Muscle layer of duodenum (tissue), 2 donors: Measurements from ENCODE around the gene SH3PXD2A.

Source experiments
- H3K27ac ChIP-seq: one replicate; pipeline ENCODE4 v1.7.0; 2013; ENCODE audit warnings: mild to moderate bottlenecking, low read length
- H3K27me3 ChIP-seq: one replicate; pipeline ENCODE4 v1.7.0; 2013; ENCODE audit warnings: low read depth, mild to moderate bottlenecking, control low read depth, low read length
- H3K36me3 ChIP-seq, 2 donors: one replicate each; pipeline ENCODE4 v1.7.0; 2013; ENCODE audit warnings: low read length in 2 of 2, control low read depth in 1 of 2, mild to moderate bottlenecking in 1 of 2; ENCODE audit not compliant: insufficient read depth in 2 of 2, control insufficient read depth in 1 of 2
- H3K4me1 ChIP-seq, 2 donors: one replicate each; pipeline ENCODE4 v1.7.0; 2013; ENCODE audit warnings: low read length in 2 of 2, mild to moderate bottlenecking in 2 of 2, control low read depth in 1 of 2, moderate library complexity in 1 of 2; ENCODE audit not compliant: insufficient read depth in 2 of 2, control insufficient read depth in 1 of 2
- H3K4me3 ChIP-seq, 2 donors: one replicate each; pipeline ENCODE4 v1.7.0; 2013; ENCODE audit warnings: low read length in 2 of 2, low read depth in 1 of 2, mild to moderate bottlenecking in 1 of 2
- H3K9me3 ChIP-seq, 2 donors: one replicate each; pipeline ENCODE4 v1.7.0; 2013; ENCODE audit warnings: low read length in 2 of 2, control low read depth in 1 of 2, mild to moderate bottlenecking in 1 of 2; ENCODE audit not compliant: control insufficient read depth in 1 of 2
- donor health status: healthy.

SH3PXD2A gene

DNA sequence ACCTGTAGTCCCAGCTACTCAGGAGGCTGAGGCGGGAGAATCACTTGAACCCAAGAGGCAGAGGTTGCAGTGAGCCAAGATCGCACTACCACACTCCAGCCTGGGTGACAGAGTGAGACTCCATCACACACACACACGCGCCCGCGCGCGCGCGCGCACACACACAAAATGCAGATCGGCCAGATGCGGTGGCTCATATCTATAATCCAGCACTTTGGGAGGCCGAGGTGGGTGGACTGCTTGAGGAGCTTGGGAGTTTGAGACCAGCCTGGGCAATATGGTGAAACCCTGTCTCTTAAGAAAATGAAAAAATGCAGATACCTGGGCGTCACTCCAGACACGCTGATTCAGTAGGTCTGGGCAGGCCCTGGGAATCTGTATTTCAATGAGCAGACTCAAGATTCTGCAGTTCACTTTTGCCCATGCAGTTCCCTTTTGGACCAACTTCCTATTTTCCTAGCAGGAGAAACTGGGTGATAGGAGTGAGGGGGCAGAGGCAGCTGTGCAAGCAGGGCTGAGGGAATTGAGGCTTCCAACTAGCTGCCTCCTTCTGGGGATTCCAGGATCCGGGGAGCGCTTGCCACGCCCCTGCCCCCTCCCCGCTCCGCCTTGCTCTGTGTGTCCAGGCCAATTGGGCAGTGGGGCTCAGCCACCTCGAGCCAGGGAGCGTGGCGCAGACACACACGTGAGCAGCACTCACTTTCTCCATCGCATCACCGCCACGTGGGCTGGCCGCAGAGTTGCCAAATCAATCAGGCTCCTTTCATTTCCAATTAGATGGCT is 173.6 kb downstream of the SH3PXD2A start:
- H3K4me3 ChIP-seq = no peak overlapping the region
- H3K27me3 ChIP-seq = no peaks in the 10 kb centered on the region
- H3K36me3 ChIP-seq = no peaks in the 10 kb centered on the region
- H3K4me1 ChIP-seq = peaks cover 4 to 37% of the 10 kb centered on the region in 2 donors
- H3K27ac ChIP-seq = no peak overlapping the region
- H3K9me3 ChIP-seq = no peaks in the 10 kb centered on the region

DNA sequence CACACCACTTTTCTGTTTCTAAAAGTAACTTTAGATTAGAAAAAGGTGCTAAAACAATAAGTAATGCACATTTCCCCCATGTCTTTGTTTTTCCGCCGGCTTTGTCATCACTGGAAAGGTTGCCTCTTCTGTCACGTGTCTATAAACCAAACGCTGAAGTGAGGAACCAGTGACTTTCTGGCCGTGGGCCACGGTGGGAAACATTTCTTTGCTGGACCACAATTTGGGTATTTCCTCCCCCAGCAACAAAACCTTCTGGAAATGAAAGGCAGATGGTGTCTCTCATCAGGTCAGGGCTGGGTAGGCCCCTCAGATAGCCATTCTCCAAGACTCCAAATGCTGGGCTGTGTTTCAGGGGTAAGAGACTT is 174.5 kb downstream of the SH3PXD2A start:
- Histone ChIP-seq H3K9me3 (no peaks in the 10 kb centered on the region), H3K4me3 (no peak overlapping the region), H3K27ac (no peak overlapping the region), H3K27me3 (no peaks in the 10 kb centered on the region), H3K4me1 (peaks cover 0 to 37% of the 10 kb centered on the region in 2 donors), H3K36me3 (no peaks in the 10 kb centered on the region)

DNA sequence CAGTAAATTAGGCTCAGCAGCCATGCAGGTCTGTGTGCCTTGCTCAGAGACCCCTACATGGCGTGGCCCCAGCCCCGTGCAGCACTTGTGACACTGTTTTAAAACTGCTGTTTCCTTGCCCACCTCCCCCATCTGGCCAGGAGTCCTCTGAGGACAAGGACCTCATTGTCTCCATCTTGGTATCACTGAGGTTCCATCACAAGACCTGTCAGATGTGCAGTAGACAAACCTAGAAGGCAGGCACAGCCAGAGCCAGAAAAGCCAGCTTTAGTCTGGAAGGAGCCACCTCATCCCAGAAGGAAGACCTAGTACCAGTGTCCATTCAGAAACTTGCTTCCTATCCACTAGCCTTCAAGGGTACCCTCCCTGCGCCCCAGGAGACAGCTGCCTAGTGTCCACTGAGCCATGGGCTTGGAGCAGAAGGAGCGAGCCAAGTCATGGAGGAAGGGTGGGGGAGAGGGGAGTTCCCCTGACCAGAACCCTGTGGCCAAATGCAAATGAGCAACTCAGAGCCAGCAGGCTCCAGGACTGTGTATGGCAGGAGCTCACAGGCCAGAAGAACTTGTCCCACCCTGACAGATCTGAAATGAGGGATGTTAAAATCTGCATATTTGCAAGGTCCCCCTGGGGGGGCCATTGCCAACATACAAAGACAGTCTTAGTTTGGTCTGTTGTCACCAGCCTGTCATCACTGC is 176.1 kb downstream of the SH3PXD2A start:
- Histone ChIP-seq H3K4me3 (no peak overlapping the region), H3K27ac (peak overlapping the region; percentile 16), H3K27me3 (no peaks in the 10 kb centered on the region), H3K36me3 (no peaks in the 10 kb centered on the region), H3K4me1 (peaks cover 0 to 38% of the 10 kb centered on the region in 2 donors), H3K9me3 (no peaks in the 10 kb centered on the region)

DNA sequence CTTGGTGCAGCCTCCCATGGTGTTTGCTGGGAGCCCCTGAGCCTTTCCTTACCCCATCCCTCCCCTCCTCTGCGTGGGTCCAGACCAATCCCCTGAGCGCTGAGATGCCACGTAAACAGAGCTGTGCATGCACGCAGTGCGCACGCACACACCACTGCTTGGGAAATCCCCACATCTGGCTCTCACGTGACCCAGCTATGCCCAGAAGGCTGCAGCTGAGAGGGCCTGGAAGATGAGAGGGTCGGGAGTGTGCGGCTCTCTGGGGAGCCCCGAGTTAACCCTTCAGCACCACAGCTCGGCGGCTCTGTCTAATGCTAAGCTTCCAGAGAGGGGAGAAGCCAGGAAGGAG is 177.2 kb downstream of the SH3PXD2A start:
- H3K4me3 ChIP-seq = peak overlapping the region; percentile 50 to 54

DNA sequence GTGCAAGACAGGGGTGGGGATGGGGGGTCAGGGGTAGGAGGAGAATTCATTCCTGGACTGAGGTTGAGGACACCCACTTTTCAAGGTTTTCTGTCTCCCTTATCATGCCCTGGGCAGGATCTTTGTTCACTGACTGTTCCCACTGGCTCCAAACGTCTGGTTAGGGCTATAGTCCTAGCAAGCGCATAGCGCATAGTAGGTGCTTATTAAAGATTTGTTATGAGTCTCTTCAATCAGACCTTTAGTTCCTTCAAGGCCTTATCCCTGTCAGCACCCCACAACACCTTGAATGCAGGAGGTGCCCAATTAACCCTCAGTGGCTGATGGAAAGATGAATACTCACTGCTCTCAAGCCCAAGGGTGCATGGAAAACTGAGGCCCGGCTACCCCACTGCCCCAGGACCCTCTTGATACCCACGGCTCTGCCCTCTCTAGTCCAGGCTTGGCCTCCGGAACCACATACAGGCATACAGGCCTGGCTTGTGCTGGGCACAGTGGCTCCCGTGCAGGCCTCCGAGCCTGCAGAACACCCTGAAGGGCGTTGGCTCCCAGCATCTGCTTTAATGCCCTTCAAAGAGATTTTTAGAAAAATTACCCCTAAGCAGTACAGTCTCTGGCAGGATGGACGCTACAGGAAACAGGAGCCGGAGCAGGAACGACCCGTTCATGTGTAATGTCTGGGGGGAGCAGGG is 177.7 kb downstream of the SH3PXD2A start:
- H3K4me3 ChIP-seq = peak overlapping the region; percentile 50 to 54

More for the DNA sequence above, 177.2 kb downstream of the SH3PXD2A start:
- Histone ChIP-seq H3K4me1 (peaks cover 0 to 38% of the 10 kb centered on the region in 2 donors), H3K27ac (peak overlapping the region; percentile 78), H3K9me3 (no peaks in the 10 kb centered on the region), H3K27me3 (no peaks in the 10 kb centered on the region), H3K36me3 (no peaks in the 10 kb centered on the region)

DNA sequence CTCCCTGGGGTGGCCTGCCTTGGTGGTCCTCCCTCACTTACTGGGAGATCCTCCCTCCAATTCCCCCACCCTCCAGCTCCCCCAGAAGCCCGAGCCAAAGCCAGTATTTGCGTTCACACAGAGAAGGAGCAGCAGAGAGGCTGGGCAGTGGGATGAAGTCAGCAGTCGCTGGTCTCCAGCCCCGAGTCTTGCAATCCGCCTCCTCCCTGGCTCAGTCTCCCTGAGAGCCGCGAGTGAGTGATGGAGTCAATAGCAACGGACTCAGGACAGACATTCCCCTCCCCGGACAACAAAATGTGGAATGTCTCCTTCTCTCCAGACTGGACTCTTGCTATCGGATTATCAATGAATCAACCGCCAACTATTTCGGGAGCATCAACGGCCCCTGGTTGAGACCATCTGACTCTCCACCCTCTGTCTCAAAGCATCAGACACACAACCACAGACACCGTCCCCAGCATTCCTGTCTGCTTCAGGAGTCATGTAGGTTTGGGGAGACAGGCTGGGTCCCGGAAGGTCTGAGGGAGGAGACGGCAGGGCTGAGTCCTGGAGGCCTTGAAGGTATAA is 178.4 kb downstream of the SH3PXD2A start:
- Histone ChIP-seq H3K27ac (peak overlapping the region; percentile 78), H3K4me1 (peaks cover 0 to 34% of the 10 kb centered on the region in 2 donors), H3K27me3 (no peaks in the 10 kb centered on the region), H3K4me3 (peak overlapping the region in 1 of 2 donors; percentile 50), H3K9me3 (no peaks in the 10 kb centered on the region), H3K36me3 (no peaks in the 10 kb centered on the region)

More for the DNA sequence above, 177.7 kb downstream of the SH3PXD2A start:
- Histone ChIP-seq H3K27ac (peak overlapping the region; percentile 78), H3K9me3 (no peaks in the 10 kb centered on the region), H3K4me1 (peaks cover 0 to 38% of the 10 kb centered on the region in 2 donors), H3K27me3 (no peaks in the 10 kb centered on the region), H3K36me3 (no peaks in the 10 kb centered on the region)

DNA sequence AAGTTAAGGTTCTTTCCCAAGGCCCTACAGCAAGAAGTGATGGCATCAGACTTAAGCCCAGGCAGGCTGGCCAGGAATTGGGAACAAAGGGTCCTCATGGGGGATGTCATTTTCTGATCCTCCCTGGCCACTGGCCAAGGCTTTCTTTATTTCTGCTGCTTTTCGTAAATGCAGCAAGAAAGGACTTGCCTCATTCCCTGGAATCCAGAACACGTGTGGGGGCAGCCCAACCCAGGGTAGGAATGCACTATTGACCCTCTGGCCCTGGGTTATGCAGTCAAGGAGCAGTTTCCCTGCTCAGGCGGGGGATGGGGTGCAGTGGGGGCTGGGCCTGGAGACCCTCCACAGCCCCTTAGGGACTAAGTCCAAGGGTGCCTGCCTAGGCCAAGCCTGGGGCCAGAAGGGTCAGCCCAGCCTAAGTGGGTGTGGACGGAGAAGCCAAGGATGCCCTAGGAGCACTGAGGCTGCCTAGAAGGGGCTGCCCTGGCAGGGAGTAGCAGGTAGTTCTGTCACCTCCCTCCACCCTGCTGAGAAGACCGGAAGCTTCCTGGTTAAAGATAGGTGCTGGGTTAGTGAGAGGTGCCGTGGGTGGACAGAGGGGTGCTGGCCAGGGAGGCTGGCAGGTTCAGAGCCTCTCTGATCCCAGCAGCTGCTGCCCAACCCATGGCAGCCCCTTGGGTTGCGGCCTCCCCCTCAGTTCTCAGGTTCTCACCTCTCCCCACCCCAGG is 179.2 kb downstream of the SH3PXD2A start:
- Histone ChIP-seq H3K9me3 (no peaks in the 10 kb centered on the region), H3K27me3 (no peaks in the 10 kb centered on the region), H3K27ac (peak overlapping the region; percentile 32), H3K36me3 (no peaks in the 10 kb centered on the region), H3K4me3 (no peak overlapping the region), H3K4me1 (peaks cover 0 to 34% of the 10 kb centered on the region in 2 donors)

DNA sequence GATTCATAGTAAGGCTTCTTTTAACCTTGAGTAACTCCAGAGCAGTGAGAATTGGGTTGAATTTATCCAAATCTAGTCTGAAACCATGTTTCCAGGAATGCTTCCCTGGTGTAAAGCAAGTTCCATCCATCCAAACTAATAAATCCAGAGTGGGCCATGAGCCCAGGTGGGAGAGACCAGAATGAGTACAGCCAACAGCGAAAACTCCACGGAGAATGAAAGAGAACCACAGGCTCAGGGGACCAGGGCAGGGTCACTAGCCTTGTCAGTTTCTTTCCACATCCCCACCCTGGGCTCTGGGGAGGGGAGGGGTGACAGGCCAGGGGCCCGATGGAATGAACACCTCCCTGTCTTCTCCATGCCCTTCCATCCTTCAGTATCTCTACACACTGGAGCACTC is 181.8 kb downstream of the SH3PXD2A start:
- Histone ChIP-seq H3K9me3 (no peaks in the 10 kb centered on the region), H3K4me3 (no peak overlapping the region), H3K4me1 (peaks cover 9 to 39% of the 10 kb centered on the region in 2 donors), H3K27me3 (no peaks in the 10 kb centered on the region), H3K27ac (no peak overlapping the region), H3K36me3 (peaks cover 0 to 4% of the 10 kb centered on the region in 2 donors)

DNA sequence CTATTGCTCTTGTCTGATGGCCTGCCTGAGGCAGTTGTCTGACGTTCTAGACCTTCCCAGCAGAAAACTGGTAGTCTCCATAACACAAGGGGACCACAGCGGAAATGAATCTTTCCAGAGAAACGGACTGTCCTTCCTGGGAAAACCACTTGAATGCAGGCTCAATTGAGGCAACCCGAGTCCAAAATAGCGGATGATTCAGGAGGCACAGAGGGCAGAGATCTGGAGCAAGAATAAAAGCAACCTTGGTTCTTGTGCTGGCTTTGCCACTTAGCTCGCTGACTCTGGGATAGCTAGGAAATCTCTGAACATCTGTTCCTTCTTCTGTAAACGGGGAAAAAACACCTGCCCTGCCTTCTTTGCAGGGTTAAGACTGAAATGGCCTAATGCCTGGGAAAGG is 183.0 kb downstream of the SH3PXD2A start:
- Histone ChIP-seq H3K4me1 (peaks cover 13 to 36% of the 10 kb centered on the region in 2 donors), H3K27ac (no peak overlapping the region)

DNA sequence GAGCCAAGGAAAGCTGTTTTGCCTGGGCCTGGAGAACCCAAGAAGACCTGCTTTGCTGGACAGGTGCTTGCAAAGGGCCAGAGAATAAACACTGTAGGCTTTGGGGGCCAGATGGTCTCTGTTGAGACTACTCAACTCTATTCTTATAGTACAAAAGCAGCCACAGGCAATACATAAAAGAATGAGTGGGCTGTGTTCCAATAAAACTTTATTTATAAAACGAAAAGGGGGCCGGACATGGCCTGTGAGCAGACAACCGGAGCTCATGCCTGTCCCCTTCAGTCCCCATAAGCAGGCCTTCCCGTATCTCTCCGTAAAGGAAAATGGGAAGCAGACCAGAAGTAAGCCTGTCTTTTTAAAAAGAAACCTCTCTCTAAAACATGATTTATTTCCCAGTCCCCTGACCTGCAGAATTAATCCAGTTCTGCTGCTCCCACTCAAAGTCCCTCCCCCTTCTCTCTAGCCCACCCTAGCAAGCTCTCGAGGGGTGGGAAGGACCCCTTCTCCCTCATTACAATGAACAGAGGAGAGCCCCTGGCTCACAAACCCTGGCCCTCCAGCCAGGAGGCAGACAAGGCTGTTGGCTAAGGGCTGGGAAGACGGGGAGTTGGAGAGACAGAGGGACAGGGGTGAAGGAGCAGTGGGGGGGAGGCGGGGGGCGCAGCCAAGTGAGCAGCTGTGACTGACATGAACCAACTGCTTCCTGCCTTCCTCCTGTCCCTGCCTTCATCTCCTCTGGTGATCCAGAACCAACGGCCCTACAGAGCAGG is 184.1 kb downstream of the SH3PXD2A start:
- Histone ChIP-seq H3K27ac (no peak overlapping the region), H3K4me1 (peaks cover 13 to 26% of the 10 kb centered on the region in 2 donors), H3K36me3 (peaks cover 0 to 4% of the 10 kb centered on the region in 2 donors), H3K27me3 (no peaks in the 10 kb centered on the region), H3K9me3 (no peaks in the 10 kb centered on the region), H3K4me3 (no peak overlapping the region)

More for the DNA sequence above, 183.0 kb downstream of the SH3PXD2A start:
- H3K9me3 ChIP-seq = no peaks in the 10 kb centered on the region
- H3K27me3 ChIP-seq = no peaks in the 10 kb centered on the region
- no peak overlapping the region for H3K4me3 ChIP-seq
- H3K36me3 ChIP-seq = peaks cover 0 to 4% of the 10 kb centered on the region in 2 donors
